Ovary (tissue), 9 donors: Measurements from ENCODE around the gene KCNAB2. TPM values are rescaled to one million over a fixed set of nuclear protein-coding genes. Genes with fewer than 3 reads are reported as not detected.

Experiments used
- DNase-seq, 5 donors: peaks; one replicate each; pipeline ENCODE4 v3.0.0-alpha.2; 2019 to 2020
- H3K27ac ChIP-seq, 2 donors: fragments of 200-600 bp; one replicate each; pipeline versions ENCODE4 v1.5.1 to v1.8.0; 2019 to 2022
- H3K27me3 ChIP-seq: fragments of 200-600 bp; one replicate; pipeline ENCODE4 v1.8.0; 2022
- H3K36me3 ChIP-seq: fragments of 200-600 bp; sonication (generic); one replicate; pipeline ENCODE4 v1.5.1; 2019
- H3K4me1 ChIP-seq: one replicate; pipeline ENCODE4 v1.8.1; 2013; ENCODE audit warnings: mild to moderate bottlenecking, moderate library complexity; ENCODE audit not compliant: insufficient read depth
- H3K4me3 ChIP-seq: fragments of 200-600 bp; sonication (generic); one replicate; pipeline ENCODE4 v1.5.1; 2017
- H3K9me3 ChIP-seq, 2 donors: fragments of 200-600 bp in 1 of 2; sonication (generic) in 1 of 2; one replicate each; pipeline versions ENCODE4 v1.5.1 to v1.8.1; 2013 to 2019; ENCODE audit warnings: mild to moderate bottlenecking in 1 of 2, moderate library complexity in 1 of 2
- EP300 ChIP-seq: sonication (generic); formaldehyde crosslinking; IDR thresholded peaks from one replicate; pipeline ENCODE4 v1.6.1; 2017; ENCODE audit warnings: antibody characterized with exemption
- POLR2A ChIP-seq: fragments of 450-650 bp; IDR thresholded peaks from one replicate; pipeline ENCODE4 v1.6.1; 2017; ENCODE audit warnings: antibody characterized with exemption, mild to moderate bottlenecking, moderate library complexity
- WGBS, 3 donors: extraction: QIAGEN DNeasy Blood & Tissue Kit in 1 of 3; methylation state at CpG; one replicate each; pipeline versions ENCODE4 v1.1.5 to v1.1.7; 2013 to 2017; 5-methylcytosine and 5-hydroxymethylcytosine counted together
- intact Hi-C, 4 donors: fragments of 100-400 bp; cut with DNase I; formaldehyde crosslinking; loops; one replicate each; pipeline versions ENCODE4 v1.11.0 to v1.15.1; 2022 to 2023
- polyA plus RNA-seq, 2 donors: library from polyadenylated mRNA; stranded (reverse); fragments of 200-250 nt in 1 of 2; fragments of 350-450 nt in 1 of 2; fragmentation: Illumina TruSeq in 1 of 2; extraction: RNeasy Lipid Tissue Mini Kit (QIAGEN cat#74804) in 1 of 2; gene quantifications; one replicate each; pipeline ENCODE4 v1.2.3, GENCODE V29; 2013 to 2014
- total RNA-seq, 7 donors: library from RNA; depleted of rRNA in 2 of 7; stranded (reverse); fragments of >200 nt in 2 of 7; fragmentation: NEBNext Ultra II Directional in 3 of 7; extraction: Animal tissue kit (Norgen Biotek cat#: 25700) in 3 of 7; gene quantifications; one replicate each; pipeline versions ENCODE4 v1.1.0 to v1.2.4, GENCODE V29; 2016 to 2023
- TF ChIP-seq, protein P1 (sequence below), 3 donors: fragments of 450-650 bp in 2 of 3; fragments of 200-600 bp in 1 of 3; IDR thresholded peaks; one replicate each; pipeline versions ENCODE4 v1.5.1 to v1.8.0; 2016 to 2022; ENCODE audit warnings: antibody characterized with exemption in 3 of 3, mild to moderate bottlenecking in 1 of 3
- donor health status: DM: no; HTN: no; CAD: no; lungs with moderate emphysema.
- donor health status: DM: no; HTN: no; CAD: no.
- donor health status: Bipolar disorder and iron deficiency.
- donor health status: DM: yes; HTN: yes; CAD: no.
- donor health status: DM: no; HTN: no; CAD: no.
- donor health status: DM: yes; HTN: yes; CAD: no.

KCNAB2 gene
- total and polyA plus RNA-seq, 9 donors = 2.9 to 18.3 (median 7.1) TPM

- DNase-seq = peak in 2 of 5 donors; percentile 35 to 54
- intact Hi-C loops = no loop called here
- H3K9me3 ChIP-seq = no peaks in the 10 kb centered on the region
- H3K36me3 ChIP-seq = no peaks in the 10 kb centered on the region
- H3K4me1 ChIP-seq = no peaks in the 10 kb centered on the region
- 13 to 19% (median 19%) methylated on average over 20 to 21 of the region's 21 CpGs for WGBS, 3 donors
- TF ChIP-seq POLR2A (no peak), EP300 (no peak)
- TF ChIP-seq, protein P1, sequence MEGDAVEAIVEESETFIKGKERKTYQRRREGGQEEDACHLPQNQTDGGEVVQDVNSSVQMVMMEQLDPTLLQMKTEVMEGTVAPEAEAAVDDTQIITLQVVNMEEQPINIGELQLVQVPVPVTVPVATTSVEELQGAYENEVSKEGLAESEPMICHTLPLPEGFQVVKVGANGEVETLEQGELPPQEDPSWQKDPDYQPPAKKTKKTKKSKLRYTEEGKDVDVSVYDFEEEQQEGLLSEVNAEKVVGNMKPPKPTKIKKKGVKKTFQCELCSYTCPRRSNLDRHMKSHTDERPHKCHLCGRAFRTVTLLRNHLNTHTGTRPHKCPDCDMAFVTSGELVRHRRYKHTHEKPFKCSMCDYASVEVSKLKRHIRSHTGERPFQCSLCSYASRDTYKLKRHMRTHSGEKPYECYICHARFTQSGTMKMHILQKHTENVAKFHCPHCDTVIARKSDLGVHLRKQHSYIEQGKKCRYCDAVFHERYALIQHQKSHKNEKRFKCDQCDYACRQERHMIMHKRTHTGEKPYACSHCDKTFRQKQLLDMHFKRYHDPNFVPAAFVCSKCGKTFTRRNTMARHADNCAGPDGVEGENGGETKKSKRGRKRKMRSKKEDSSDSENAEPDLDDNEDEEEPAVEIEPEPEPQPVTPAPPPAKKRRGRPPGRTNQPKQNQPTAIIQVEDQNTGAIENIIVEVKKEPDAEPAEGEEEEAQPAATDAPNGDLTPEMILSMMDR (IDR thresholded peaks at IDR 0.05) = peak in 1 of 3 donors; percentile 11
- no peak overlapping the region for H3K4me3 ChIP-seq
- no peaks in the 10 kb centered on the region for H3K27me3 ChIP-seq
- no peak overlapping the region for H3K27ac ChIP-seq
Measured at GRCh38 chr1:6033986-6034749, 11.5 kb upstream of the KCNAB2 start.

- no peak overlapping the region for H3K4me3 ChIP-seq
- H3K4me1 ChIP-seq = no peaks in the 10 kb centered on the region
- no peaks in the 10 kb centered on the region for H3K9me3 ChIP-seq
- no peak for TF ChIP-seq POLR2A
- TF ChIP-seq EP300 = no peak
- TF ChIP-seq, protein P1 (IDR thresholded peaks at IDR 0.05) = no peak
- no peak overlapping the region for H3K27ac ChIP-seq
- no peak for DNase-seq
- WGBS, 3 donors = 13 to 22% (median 15%) methylated on average over 10 of the region's 10 CpGs
- intact Hi-C loops = no loop called here
- H3K36me3 ChIP-seq = no peaks in the 10 kb centered on the region
- no peaks in the 10 kb centered on the region for H3K27me3 ChIP-seq
Measured at GRCh38 chr1:6034750-6035096, 11.0 kb upstream of the KCNAB2 start.

GRCh38 chr1:6035303-6035702 is 10.4 kb upstream of the KCNAB2 start:
- Histone ChIP-seq H3K27ac (no peak overlapping the region), H3K36me3 (no peaks in the 10 kb centered on the region), H3K4me1 (no peaks in the 10 kb centered on the region), H3K4me3 (no peak overlapping the region), H3K27me3 (no peaks in the 10 kb centered on the region), H3K9me3 (no peaks in the 10 kb centered on the region)
- TF ChIP-seq EP300 = no peak
- TF ChIP-seq, protein P1 (IDR thresholded peaks at IDR 0.05) = no peak
- TF ChIP-seq POLR2A = no peak
- DNase-seq = no peak
- intact Hi-C loops = no loop called here
- WGBS, 3 donors = 21 to 32% (median 31%) methylated on average over 15 of the region's 15 CpGs

DNA sequence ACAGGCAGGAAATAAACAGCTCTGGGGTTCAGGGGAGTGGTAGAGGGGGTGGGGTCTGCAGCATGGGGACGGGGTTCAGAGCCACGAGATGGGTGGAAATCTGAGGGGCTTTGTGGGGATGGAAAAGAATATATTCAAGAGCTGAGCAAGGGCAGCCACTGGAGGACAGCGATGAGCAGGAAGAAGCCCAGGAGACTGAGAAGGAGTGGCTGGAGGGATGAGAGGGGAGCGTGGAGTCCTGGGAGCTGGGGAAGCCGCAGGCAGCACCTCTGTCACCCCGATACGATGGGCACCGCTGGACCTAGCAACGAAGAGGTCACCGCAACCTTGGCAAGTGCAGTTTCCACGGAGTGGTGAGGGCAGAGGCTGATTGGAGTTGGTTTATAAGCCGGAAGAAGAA is 10.0 kb upstream of the KCNAB2 start:
- Histone ChIP-seq H3K9me3 (no peaks in the 10 kb centered on the region), H3K36me3 (no peaks in the 10 kb centered on the region), H3K4me1 (no peaks in the 10 kb centered on the region), H3K27ac (no peak overlapping the region), H3K27me3 (no peaks in the 10 kb centered on the region), H3K4me3 (no peak overlapping the region)
- TF ChIP-seq POLR2A (no peak), EP300 (no peak)
- TF ChIP-seq, protein P1 (IDR thresholded peaks at IDR 0.05) = no peak
- intact Hi-C loops = no loop called here
- 56 to 65% (median 63%) methylated on average over 12 of the region's 12 CpGs for WGBS, 3 donors
- no peak for DNase-seq
